HG03108 (cell line): Measurements from ENCODE around the gene DBP.
"Not testable (repeated sequence)": the region's sequence is repeated elsewhere in the genome, so short reads cannot be mapped to it uniquely, and the experiment has no call there.

Source experiments
- ATAC-seq: cut with Tn5 transposase; IDR thresholded peaks from one replicate; pipeline ENCODE4 v1.9.1; 2021; ENCODE audit warnings: moderate library complexity; ENCODE audit not compliant: unreplicated experiment

DBP gene

DNA sequence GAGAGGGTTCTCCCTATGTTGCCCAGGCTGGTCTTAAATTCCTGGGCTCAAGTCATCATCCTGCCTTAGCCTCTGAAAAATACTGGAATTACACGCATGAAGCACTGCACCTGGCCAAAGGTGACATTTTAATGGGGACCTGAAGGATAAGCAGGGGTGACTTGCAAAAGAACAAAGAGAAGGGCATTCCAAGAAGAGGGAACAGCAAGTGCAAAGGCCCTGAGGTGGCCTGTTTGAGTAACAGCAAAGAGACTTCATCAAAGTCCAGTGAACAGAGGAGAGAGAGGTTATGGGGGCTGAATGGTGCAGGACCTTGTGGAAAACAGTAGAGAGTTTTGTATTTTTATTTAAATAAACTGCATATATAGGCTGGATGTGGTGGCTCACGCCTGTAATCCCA, 4.7 kb upstream of the DBP start:
- ATAC-seq = no peak

DNA sequence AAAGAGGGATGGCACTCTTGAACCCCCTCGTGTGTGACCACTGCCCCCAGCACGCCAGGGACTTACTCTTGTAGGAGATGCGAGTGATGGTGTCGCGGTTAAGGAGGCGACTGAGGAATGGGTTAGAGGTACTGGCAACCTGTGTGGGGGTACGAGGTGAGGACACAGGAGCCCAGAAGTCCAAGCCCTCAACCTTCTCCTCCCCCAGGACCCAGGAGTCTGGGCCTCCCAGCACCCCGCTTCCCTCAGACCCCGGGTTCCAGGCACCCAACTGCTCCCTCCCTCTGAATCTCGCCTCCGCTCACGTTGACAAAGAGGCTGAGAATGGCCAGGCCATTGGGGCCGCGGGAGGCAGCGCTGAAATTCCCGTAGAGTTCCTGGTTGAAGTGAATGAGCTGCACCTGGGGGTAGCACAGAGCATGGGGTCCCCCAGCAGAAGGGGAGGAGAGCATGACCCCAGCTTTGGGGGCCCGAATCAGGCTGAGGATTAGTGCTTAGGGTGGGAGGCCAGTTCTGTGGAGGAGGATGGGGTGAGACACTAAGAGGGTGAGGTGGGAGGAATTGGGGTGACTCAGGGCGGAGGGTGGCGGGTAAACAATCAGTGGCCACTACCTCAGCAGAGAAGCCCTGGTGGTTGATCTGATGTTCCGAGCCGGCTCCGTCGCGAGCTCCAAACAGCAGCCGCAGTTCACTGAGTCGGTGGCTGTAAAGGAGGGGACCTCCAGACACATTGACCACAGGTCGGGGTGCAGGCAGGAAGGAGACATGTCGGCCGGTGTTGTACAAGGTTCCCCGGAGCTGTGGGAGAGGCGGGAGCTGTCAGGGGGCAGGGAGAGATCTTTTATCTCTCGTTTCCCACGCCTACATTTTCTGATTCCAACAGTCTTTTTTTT, 2.5 kb upstream of the DBP start:
- no peak for ATAC-seq

DNA sequence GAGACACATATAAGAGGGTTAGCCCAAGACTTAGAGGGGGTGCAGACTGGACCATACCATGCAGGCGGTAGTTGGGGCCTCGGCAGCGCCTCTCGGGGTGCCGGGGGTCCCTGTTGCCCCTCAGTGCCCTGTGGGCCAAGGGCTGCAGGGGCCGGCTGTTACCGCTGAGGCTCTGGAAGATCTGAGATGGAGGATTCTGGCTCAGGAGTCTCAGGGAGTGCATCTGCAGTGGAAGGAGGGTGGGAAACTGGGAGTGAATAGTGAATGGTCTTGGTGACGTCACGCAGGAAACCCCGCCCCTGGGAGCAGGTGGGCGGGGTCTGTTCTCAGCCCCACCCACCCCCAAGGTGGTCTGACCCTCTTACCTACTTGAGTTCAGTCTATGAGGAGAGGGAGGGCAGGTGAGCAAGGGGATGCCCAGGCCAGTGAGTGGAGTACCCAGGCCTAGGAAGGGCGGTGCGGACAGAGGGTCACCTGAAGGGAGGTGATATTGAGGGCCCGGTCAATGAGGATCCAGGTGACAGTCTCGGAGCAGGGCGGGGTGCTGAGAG, 1.7 kb upstream of the DBP start:
- no peak for ATAC-seq

DNA sequence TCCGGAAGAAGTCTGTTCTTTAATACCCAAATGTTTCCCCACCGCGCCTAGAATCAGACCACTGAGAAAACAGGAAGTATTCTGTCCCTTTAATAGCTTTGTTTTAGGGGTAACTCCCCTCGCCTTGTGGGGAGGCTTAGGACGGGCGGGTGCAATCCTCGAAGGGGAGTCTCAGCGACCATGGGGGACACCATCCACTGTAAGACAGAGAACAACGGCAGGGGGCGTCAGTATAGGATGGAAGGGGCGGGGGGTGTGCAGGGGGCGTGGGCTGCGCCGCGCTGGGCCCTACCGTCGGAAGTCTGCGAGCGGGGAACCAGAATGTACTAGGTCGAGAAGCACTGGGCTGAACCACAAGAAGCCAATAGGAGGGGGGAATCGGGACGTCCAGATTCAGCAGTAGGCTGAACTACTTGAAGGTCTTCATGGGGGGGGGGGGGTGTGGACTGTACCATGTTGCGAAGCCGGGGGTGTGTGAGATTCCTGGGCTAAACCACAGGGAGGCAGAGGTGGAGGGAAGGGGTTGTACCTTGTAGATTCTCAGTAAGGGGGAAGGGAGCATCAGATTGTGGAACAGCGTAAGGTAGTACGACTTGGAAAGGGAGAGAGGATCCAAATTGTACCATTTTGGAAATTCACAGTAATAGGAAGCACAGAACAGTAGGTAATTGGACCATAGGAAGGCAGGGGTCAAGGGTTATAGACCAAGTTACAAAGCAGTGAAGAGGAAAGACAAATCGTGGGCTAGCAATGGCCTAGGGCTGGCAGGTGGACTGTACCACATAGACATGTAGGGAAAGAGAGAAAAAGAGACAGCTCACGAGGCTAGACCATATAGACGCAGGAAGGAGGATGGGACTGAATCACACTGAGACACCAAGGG, 1.0 kb upstream of the DBP start:
- ATAC-seq = peak; percentile 3

DNA sequence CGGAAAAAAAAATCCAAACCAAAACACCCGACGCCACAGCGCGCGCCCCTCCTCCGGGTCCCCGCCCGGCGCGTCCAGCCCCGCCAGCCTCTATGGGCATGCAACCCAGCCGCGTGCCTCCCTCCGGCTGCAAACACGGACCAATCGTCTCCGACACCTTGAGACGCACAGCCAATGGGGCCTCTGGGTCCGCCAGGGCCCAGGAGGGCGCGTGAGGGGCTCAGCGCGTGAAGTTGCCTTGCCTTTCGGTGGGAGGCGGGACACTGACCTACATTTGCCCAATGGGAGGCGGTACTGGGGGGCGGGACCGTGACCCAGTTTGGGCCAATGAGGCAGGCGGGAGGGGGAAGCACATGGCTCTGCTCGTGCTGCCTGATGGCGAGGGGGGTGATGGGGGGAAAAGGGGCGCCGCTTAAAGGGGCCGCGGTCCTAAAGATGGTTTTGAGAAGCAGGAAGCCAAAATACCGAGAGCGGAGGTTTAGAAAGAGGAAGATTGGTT, 319 bp upstream of the DBP start:
- ATAC-seq = peak; percentile 66

DNA sequence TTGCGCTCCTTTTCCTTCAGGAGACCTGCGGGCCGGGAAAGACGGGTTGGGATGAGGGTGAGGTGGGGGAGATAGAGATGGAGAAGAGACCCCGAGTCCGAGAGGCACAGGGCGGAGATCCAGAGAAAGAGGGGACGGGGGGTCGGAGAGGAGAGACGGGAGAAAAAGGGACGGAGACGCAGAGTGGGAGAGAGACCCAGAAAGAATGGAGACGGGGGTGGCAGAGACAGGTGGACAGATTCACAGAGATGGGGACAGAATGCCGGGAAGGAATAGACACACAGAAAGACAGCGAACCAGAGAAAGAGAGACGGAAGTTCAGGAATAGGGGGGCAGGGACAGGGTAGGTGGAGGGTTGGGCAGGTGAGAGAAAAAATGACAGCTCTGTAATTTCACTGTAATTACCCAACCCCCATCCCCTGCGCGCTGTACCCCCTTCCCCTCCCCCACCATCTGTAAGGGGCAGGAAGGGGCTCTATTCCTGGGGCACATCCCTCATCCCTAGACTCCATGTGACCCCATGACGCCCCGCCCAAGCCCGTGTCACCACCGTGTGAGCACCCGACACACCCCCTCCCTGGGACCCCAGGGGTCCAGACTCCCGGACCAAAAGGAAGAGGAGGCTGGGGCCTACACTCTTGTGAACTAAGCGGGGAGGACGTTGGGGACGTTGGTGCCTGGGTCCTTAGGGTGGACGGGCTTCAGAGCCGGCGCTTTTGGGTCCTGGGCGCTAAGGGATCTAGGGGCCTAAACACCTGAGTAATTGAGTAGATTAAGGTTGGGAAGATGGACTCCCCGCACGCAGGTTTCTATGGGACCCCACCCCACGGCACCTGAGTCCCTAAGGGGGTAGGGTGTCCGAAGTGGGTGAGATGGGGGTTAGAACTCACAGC, 967 bp downstream of the DBP start:
- no peak for ATAC-seq

DNA sequence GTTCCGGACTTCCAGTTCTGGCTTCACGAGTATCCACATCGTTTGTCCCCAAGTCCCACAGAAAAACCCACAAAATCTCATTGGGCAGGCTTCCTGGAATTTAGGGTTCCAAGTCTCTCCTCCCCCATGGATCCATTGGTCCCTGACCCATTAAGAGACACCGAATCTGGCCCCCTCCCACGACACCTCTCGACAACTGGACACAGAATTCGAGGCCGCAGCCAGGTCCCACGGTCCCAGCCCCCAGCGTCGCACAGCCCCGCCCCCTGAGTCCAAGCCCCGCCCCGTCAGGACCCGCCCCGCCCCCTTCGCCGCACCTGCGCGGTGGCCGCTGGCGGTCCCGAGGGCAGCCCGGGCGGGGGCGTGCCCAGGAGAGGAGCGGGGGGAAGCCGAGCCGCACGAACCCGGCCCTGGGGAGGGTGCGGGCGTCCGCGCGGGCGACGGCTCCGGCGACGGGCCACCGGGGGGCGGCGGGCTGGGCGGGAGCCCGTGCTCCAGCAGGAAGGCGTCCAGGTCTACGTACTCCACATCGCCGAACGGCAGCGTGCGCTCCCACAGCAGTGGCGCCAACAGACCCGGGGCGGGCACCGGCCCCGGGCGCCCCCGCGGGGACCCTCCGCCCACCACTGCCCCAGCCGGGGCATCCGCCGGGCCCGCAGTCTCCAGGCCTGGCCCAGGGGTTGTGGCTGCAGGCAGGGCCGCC, 1.8 kb downstream of the DBP start:
- no peak for ATAC-seq

DNA sequence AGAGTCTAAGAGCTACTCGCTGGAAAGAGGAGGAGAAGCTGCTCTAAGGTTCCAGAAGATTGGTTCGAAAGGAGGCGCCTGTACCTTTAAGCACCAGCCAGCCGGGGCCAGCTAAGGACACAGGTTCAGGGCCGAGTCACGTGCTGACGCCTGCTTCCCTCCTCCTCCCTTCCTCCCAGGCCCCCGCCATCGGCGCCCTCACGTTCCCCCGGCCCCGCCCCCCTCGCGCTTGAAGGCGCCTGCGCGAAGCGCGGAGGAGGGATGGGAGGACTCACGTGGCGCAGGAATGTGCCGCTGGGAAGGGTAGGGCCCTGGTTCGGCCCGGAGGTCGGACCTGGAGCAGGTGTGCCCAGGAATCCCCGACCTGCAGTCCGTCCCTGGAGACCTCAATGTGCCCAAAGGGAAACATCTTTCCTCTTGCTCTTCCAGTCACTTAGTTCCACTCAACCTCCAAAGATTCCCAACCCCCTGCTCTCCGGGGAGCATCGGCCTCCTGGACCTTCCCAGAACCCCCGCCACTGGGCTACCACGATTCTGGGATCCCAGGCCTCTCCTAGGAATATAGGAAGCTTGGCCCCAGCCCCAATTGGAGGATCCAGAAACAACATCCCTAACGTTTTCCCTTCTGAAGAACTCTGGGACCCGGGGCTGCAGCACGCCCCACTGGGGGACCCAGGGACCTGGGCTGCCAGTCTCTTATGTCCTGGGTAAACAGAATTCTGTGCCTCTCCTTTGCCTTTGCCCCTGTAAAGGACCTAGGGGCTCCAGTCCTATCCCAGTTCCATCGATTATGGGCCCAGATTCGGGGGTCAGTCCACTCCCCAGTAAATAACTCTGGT, 2.5 kb downstream of the DBP start:
- ATAC-seq = peak; percentile 23

DNA sequence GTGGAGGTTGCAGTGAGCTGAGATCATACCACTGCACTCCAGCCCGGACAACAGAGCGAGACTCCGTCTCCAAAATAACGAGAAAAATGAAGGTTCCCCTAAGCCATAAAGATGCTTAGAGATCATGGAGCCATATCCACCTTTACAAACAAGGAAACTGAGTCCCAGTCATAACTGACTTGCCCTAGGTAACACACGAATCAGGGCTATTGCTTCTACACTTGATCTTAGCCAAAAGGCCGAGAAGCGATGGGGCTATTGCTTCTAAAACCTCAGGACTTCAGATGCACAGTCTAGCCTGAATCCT, 3.2 kb downstream of the DBP start:
- ATAC-seq = no peak

DNA sequence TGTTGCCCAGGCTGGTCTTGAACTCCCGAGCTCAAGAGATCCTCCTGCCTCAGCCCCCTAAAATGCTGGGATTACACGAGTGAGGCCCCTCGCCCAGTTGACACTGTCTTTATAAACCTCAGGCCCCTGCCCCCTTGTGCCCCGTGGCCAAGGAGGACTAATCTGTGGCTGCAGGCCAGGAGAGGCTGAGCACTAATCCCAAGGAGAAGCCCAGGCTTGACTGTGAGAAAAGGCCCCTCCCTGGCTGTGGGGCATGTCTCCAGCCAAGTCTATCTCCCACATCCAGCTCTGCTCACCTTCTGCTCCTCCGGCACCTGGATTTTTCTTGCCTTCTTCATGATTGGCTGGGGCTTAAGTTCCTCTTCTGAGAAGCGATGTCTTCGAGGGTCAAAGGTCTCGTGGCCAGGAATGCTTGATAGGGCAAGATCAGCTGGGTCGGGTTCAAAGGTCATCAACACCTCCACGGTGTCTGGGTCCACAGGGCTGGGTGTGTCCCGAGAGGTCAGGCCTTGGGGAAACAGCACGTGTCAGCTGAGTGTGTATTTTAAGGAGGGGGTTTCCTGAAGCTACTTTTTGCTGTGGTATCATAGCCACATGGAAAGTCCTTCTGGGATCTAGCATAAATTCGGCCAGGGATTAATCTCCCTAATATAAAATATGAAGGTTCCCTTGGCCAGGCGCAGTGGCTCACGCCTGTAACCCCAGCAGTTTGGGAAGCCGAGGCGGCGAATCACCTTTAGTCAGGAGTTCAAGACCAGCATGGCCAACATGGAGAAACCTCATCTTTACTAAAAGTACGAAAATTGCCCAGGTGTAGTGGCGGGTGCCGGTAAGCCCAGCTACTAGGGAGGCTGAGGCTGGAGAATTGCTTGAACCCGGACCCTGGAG, 3.8 kb downstream of the DBP start:
- no peak for ATAC-seq

DNA sequence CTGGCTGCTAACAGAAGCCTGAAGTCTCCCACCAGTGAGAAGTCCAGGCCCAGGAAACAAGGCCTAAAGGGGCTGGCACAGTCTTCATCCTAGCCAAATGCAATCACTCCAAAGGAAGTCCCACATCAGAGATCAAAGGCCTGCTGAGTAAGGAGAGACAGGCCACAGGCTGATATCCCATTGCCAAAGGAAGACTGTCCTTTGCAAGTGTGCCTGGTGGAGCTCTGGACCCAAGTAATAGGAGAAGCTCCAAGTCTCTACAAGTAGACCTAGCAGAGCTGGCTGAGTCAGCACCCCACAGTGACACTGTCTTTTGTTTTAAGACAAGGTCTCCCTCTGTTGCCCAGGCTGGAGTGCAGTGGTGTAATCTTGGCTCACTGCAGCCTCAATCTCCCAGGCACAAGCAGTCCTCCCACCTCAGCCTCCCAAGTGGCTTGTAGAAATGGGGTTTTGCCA, 4.5 kb downstream of the DBP start:
- no peak for ATAC-seq

DNA sequence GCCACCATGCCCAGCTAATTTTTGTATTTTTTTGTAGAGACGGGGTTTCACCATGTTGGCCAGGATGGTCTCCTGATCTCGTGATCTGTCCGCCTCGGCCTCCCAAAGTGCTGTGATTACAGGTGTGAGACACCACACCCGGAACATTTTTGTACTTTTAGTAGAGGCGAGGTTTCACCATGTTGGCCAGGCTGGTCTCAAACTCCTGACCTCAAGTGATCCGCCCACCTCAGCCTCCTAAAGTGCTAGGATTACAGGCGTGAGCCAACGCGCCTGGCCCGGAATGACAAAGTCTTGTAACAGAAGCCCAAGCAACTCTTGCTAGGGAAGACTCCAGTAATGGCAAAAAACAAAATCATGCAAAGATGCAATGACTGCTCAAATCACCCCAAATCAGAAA, 4.9 kb downstream of the DBP start:
- not testable (repeated sequence) for ATAC-seq

DNA sequence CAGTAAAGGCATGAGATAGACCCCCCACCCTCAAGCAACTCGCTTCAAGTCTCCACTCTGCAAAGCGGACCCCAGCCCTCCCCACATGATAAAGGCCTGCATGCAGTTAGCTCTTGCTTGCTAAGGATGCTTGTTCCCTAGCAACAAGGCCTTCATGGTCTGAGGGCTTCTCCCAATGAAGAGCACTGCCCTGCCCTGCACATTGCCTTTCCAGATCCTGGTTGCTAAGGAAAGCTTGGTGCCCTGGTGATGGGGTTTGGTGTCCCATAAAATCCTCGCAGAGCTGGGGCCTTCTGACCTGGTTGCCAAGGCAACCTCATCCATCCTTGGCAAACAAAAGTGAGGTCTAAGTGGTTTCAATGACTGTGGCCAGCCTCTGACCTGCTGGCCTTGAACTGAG, 6.0 kb downstream of the DBP start:
- no peak for ATAC-seq

DNA sequence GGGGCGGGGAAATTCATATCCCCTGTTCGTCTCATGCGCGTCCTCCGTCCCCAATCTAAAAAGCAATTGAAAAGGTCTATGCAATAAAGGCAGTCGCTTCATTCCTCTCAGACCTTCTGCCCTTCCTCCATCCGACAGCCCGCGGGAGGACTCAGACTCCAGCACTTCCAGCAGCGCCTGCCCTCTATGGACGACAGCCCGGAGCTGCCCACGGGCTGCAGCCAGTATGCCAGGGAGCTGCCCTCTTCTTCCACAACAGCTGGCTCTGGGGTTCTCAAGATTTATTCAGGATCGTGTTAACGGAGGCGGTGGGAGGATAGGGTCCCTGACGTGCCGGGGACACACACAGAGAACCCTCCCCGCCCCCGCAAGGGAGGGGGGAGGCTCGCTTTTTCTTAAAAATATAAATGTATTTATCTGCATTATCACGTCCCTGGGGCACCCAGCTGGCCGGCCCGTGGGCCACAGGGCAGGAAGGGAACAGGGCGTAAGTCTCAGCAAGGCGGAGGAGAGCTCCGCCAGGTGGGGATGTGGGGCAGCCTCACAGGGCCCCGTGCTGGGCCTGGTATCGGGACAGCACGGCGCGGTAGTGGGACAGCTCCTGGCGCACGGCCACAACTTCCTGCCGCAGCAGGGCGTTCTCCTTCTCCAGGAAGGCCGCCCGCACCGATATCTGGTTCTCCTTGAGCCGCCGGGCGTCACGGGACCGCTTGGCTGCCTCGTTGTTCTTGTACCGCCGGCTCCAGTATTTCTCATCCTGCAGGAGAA, 6.7 kb downstream of the DBP start:
- no peak for ATAC-seq

DNA sequence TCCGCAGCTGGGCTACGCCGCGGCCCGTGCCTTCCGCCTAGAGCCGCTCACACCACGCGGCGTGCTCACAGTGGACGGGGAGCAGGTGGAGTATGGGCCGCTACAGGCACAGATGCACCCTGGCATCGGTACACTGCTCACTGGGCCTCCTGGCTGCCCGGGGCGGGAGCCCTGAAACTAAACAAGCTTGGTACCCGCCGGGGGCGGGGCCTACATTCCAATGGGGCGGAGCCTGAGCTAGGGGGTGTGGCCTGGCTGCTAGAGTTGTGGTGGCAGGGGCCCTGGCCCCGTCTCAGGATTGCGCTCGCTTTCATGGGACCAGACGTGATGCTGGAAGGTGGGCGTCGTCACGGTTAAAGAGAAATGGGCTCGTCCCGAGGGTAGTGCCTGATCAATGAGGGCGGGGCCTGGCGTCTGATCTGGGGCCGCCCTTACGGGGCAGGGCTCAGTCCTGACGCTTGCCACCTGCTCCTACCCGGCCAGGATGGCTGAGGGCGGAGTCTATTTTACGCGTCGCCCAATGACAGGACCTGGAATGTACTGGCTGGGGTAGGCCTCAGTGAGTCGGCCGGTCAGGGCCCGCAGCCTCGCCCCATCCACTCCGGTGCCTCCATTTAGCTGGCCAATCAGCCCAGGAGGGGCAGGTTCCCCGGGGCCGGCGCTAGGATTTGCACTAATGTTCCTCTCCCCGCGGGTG, 7.4 kb downstream of the DBP start:
- no peak for ATAC-seq

DNA sequence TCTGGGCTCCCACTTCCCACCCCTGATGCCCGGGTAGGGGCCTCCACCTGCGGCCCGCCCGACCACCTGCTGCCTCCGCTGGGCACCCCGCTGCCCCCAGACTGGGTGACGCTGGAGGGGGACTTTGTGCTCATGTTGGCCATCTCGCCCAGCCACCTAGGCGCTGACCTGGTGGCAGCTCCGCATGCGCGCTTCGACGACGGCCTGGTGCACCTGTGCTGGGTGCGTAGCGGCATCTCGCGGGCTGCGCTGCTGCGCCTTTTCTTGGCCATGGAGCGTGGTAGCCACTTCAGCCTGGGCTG, 7.9 kb downstream of the DBP start:
- no peak for ATAC-seq
